GM12878 (cell line): ENCODE results near the gene ALG12.

Source experiments
- BHLHE40 ChIP-seq, 2 experiments: fragments of 450-650 bp in 1 of 2; IDR thresholded peaks; 2 replicates each; pipeline ENCODE4 v1.6.1; 2011 to 2017; ENCODE audit warnings: low read depth in 2 of 2, borderline replicate concordance in 1 of 2, improper control_type of control experiment in 1 of 2, low read length in 1 of 2, mild to moderate bottlenecking in 1 of 2
- CREB1 ChIP-seq: IDR thresholded peaks from 2 replicates; pipeline ENCODE4 v1.6.1; 2012; ENCODE audit warnings: low read depth, mild to moderate bottlenecking, inconsistent platforms
- CTCF ChIP-seq, 3 experiments: IDR thresholded peaks in 2 of 3; conservative IDR thresholded peaks in 1 of 3; 2 replicates each; pipeline ENCODE4 v1.5.1; 2011; ENCODE audit warnings: low read depth in 3 of 3, low read length in 3 of 3, mild to moderate bottlenecking in 3 of 3, control low read depth in 2 of 3, moderate library complexity in 2 of 3, inconsistent platforms in 1 of 3, mixed read lengths in 1 of 3; ENCODE audit not compliant: control insufficient read depth in 2 of 3, insufficient read depth in 1 of 3; ENCODE audit errors: extremely low read depth in 1 of 3
- EZH2 ChIP-seq: IDR thresholded peaks from 2 replicates; pipeline ENCODE4 v1.6.1; 2012; ENCODE audit warnings: low read depth, mild to moderate bottlenecking, control low read depth, inconsistent platforms, low read length, borderline replicate concordance; ENCODE audit not compliant: control insufficient read depth
- FOS ChIP-seq: IDR thresholded peaks from 3 replicates; pipeline ENCODE4 v1.6.1; 2011; ENCODE audit warnings: borderline replicate concordance; ENCODE audit not compliant: insufficient read length; ENCODE audit errors: extremely low read depth
- PBX3 ChIP-seq: IDR thresholded peaks from 2 replicates; pipeline ENCODE4 v1.6.1; 2011; ENCODE audit warnings: mild to moderate bottlenecking, low read depth, low read length, moderate library complexity; ENCODE audit not compliant: insufficient replicate concordance
- SUZ12 ChIP-seq: fragments of 200-600 bp; sonication (generic); IDR thresholded peaks from one replicate; pipeline ENCODE4 v1.6.1; 2018; ENCODE audit warnings: antibody characterized with exemption, mild to moderate bottlenecking; ENCODE audit not compliant: unreplicated experiment
- ZNF384 ChIP-seq: IDR thresholded peaks from 2 replicates; pipeline ENCODE4 v1.6.1; 2012; ENCODE audit warnings: low read depth, mild to moderate bottlenecking, low read length, improper control_type of control experiment, borderline replicate concordance

GRCh38 chr22:49887064-49887451 is 31.2 kb downstream of the ALG12 start:
- no peak for TF ChIP-seq BHLHE40 (IDR thresholded peaks at IDR 0.05; ENCODE audit: borderline replicate concordance in 1 of 2, low read depth in 2 of 2, low read length in 1 of 2)
- TF ChIP-seq ZNF384 = no peak
- TF ChIP-seq CREB1 = no peak
- TF ChIP-seq FOS = no peak
- TF ChIP-seq CTCF (IDR thresholded peaks at IDR 0.05 in 2 of 3, conservative IDR thresholded peaks at IDR 0.05 in 1 of 3; ENCODE audit: control insufficient read depth in 2 of 3, extremely low read depth in 1 of 3, insufficient read depth in 1 of 3, low read depth in 3 of 3, low read length in 3 of 3) = no peak
- TF ChIP-seq EZH2 = no peak
- TF ChIP-seq SUZ12 = no peak
- no peak for TF ChIP-seq PBX3
